Measurements from ENCODE around the gene NABP1.

GRCh38 chr2:191634791-191635190 is 43.1 kb upstream of the NABP1 start:
- no peak for TF ChIP-seq CTCF (conservative IDR thresholded peaks at IDR 0.05; ENCODE audit: low read length)
- no peak for TF ChIP-seq EZH2phosphoT487 (IDR thresholded peaks at IDR 0.05; ENCODE audit: borderline replicate concordance)

Measured in Loucy (cell line).